ENCODE data around the gene GPRC5D.

The GPRC5D gene

GRCh38 chr12:12982331-12982730 lies 30.4 kb upstream of the GPRC5D start:
- TF ChIP-seq OSR1 (CRISPR knock-in tag; IDR thresholded peaks at IDR 0.05): no peak
- no peak for TF ChIP-seq ZFP30 (CRISPR knock-in tag; IDR thresholded peaks at IDR 0.05)
- no peak for TF ChIP-seq TCF4 (CRISPR knock-in tag; IDR thresholded peaks at IDR 0.05; ENCODE audit: borderline replicate concordance)
- TF ChIP-seq ARNTL (CRISPR knock-in tag; IDR thresholded peaks at IDR 0.05; ENCODE audit: borderline replicate concordance, low read depth): no peak
- TF ChIP-seq ZNF70 (CRISPR knock-in tag; IDR thresholded peaks at IDR 0.05): no peak
- no peak for TF ChIP-seq SNAI2 (CRISPR knock-in tag; IDR thresholded peaks at IDR 0.05)
- no peak for TF ChIP-seq ZFP3 (CRISPR knock-in tag; IDR thresholded peaks at IDR 0.05)
- TF ChIP-seq GLIS3 (CRISPR knock-in tag; IDR thresholded peaks at IDR 0.05): no peak
- TF ChIP-seq TOX (CRISPR knock-in tag; IDR thresholded peaks at IDR 0.05; ENCODE audit: borderline replicate concordance): no peak
- TF ChIP-seq BACH2 (CRISPR knock-in tag; IDR thresholded peaks at IDR 0.05; ENCODE audit: borderline replicate concordance): no peak
- TF ChIP-seq ISL1 (CRISPR knock-in tag; IDR thresholded peaks at IDR 0.05): no peak
- no peak for TF ChIP-seq PATZ1 (CRISPR knock-in tag; IDR thresholded peaks at IDR 0.05; ENCODE audit: borderline replicate concordance)
- no peak for ATAC-seq

- TF ChIP-seq GLIS3 (CRISPR knock-in tag; IDR thresholded peaks at IDR 0.05) (no peak), ZFP30 (CRISPR knock-in tag; IDR thresholded peaks at IDR 0.05) (no peak), OSR1 (CRISPR knock-in tag; IDR thresholded peaks at IDR 0.05) (no peak), BACH2 (CRISPR knock-in tag; IDR thresholded peaks at IDR 0.05; ENCODE audit: borderline replicate concordance) (no peak), TSHZ2 (CRISPR knock-in tag; IDR thresholded peaks at IDR 0.05) (no peak), ISL1 (CRISPR knock-in tag; IDR thresholded peaks at IDR 0.05) (no peak), ZNF565 (CRISPR knock-in tag; conservative IDR thresholded peaks at IDR 0.05; ENCODE audit: low read depth) (no peak), ARNTL (CRISPR knock-in tag; IDR thresholded peaks at IDR 0.05; ENCODE audit: borderline replicate concordance, low read depth) (no peak), ZFP3 (CRISPR knock-in tag; IDR thresholded peaks at IDR 0.05) (no peak), TCF4 (CRISPR knock-in tag; IDR thresholded peaks at IDR 0.05; ENCODE audit: borderline replicate concordance) (no peak), CREB5 (CRISPR knock-in tag; IDR thresholded peaks at IDR 0.05; ENCODE audit: low read depth) (no peak), CSDC2 (CRISPR knock-in tag; IDR thresholded peaks at IDR 0.05) (no peak), RARB (CRISPR knock-in tag; IDR thresholded peaks at IDR 0.05) (no peak)
- peak; percentile 90 for ATAC-seq
Measured at GRCh38 chr12:12979731-12980259, 27.8 kb upstream of the GPRC5D start.

GRCh38 chr12:12979126-12979525 lies 27.2 kb upstream of the GPRC5D start:
- ATAC-seq: no peak; the same call in 2 of the 3 replicates
- TF ChIP-seq SNAI2 (CRISPR knock-in tag; IDR thresholded peaks at IDR 0.05) (no peak), TCF4 (CRISPR knock-in tag; IDR thresholded peaks at IDR 0.05; ENCODE audit: borderline replicate concordance) (no peak), CSDC2 (CRISPR knock-in tag; IDR thresholded peaks at IDR 0.05) (no peak), PPARA (CRISPR knock-in tag; IDR thresholded peaks at IDR 0.05; ENCODE audit: borderline replicate concordance) (no peak), RARB (CRISPR knock-in tag; IDR thresholded peaks at IDR 0.05) (no peak), ZNF70 (CRISPR knock-in tag; IDR thresholded peaks at IDR 0.05) (no peak), CREB5 (CRISPR knock-in tag; IDR thresholded peaks at IDR 0.05; ENCODE audit: low read depth) (no peak), GLIS3 (CRISPR knock-in tag; IDR thresholded peaks at IDR 0.05) (no peak)

GRCh38 chr12:12977231-12977630 lies 25.3 kb upstream of the GPRC5D start:
- ATAC-seq: no peak
- no peak for TF ChIP-seq TSHZ2 (CRISPR knock-in tag; IDR thresholded peaks at IDR 0.05)
- TF ChIP-seq TCF4 (CRISPR knock-in tag; IDR thresholded peaks at IDR 0.05; ENCODE audit: borderline replicate concordance): no peak
- no peak for TF ChIP-seq OSR1 (CRISPR knock-in tag; IDR thresholded peaks at IDR 0.05)
- TF ChIP-seq ZNF70 (CRISPR knock-in tag; IDR thresholded peaks at IDR 0.05): no peak
- no peak for TF ChIP-seq PATZ1 (CRISPR knock-in tag; IDR thresholded peaks at IDR 0.05; ENCODE audit: borderline replicate concordance)
- no peak for TF ChIP-seq POU6F1 (CRISPR knock-in tag; IDR thresholded peaks at IDR 0.05; ENCODE audit: borderline replicate concordance, low read depth)
- no peak for TF ChIP-seq ZFP3 (CRISPR knock-in tag; IDR thresholded peaks at IDR 0.05)
- no peak for TF ChIP-seq TOX (CRISPR knock-in tag; IDR thresholded peaks at IDR 0.05; ENCODE audit: borderline replicate concordance)
